ACC112 (cell line): ENCODE results near the gene COLQ.

Experiments
- H2AFZ ChIP-seq: fragments of 200-600 bp; sonication (generic); one replicate; pipeline ENCODE4 v1.6.0; 2017; ENCODE audit warnings: antibody characterized with exemption, low read length; ENCODE audit not compliant: unreplicated experiment
- H3K27ac ChIP-seq: fragments of 200-600 bp; sonication (generic); 2 replicates; pipeline ENCODE4 v1.5.1; 2014; ENCODE audit warnings: low read depth, mild to moderate bottlenecking, antibody characterized with exemption, low read length, moderate library complexity
- H3K27me3 ChIP-seq: fragments of 200-600 bp; sonication (generic); 2 replicates; pipeline ENCODE4 v1.6.1; 2014; ENCODE audit warnings: mild to moderate bottlenecking, antibody characterized with exemption, low read length, moderate library complexity, mixed read lengths; ENCODE audit not compliant: insufficient read depth
- H3K36me3 ChIP-seq: fragments of 200-600 bp; sonication (generic); 2 replicates; pipeline ENCODE4 v1.6.1; 2016; ENCODE audit warnings: mild to moderate bottlenecking, antibody characterized with exemption, low read length, moderate library complexity, mixed read lengths; ENCODE audit not compliant: insufficient read depth
- H3K4me1 ChIP-seq: fragments of 200-600 bp; sonication (generic); one replicate; pipeline ENCODE4 v1.6.1; 2016; ENCODE audit warnings: low read length, mixed read lengths; ENCODE audit not compliant: insufficient read depth, unreplicated experiment, control insufficient read depth
- H3K4me3 ChIP-seq: fragments of 200-600 bp; sonication (generic); 2 replicates; pipeline ENCODE4 v1.5.1; 2014; ENCODE audit warnings: mild to moderate bottlenecking, low read depth, low read length
- H3K79me2 ChIP-seq: fragments of 200-600 bp; sonication (generic); one replicate; pipeline ENCODE4 v1.6.0; 2016; ENCODE audit warnings: low read length; ENCODE audit not compliant: control insufficient read depth, unreplicated experiment, insufficient read depth

The COLQ gene

GRCh38 chr3:15456321-15456720 is 65.2 kb downstream of the COLQ start:
- H2AFZ ChIP-seq: no peak overlapping the region
- no peaks in the 10 kb centered on the region for H3K4me1 ChIP-seq
- H3K27ac ChIP-seq: no peak overlapping the region
- no peak overlapping the region for H3K4me3 ChIP-seq
- H3K79me2 ChIP-seq: no peaks in the 10 kb centered on the region
- no peaks in the 10 kb centered on the region for H3K27me3 ChIP-seq
- H3K36me3 ChIP-seq: no peaks in the 10 kb centered on the region

DNA sequence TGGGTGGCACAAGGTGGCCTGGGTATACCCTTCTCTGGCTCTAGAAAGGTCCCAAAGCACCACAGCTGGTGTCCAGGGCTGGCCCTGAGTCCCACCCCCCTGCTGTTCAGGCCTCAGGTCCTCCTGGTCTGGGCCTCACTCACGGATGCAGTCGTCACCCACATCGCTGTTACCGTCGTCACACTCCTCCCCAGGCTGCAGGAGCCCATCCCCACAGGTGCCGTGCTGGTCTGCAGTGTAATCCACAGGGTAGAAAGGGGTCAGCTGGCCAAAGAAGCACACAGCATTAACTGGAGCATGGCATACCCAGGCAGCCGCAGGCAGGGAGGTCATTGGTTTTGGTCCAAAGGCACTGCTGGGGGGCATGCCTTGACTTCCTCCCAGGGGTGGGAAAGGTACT is 65.8 kb downstream of the COLQ start:
- H3K27ac ChIP-seq: no peak overlapping the region
- no peaks in the 10 kb centered on the region for H3K79me2 ChIP-seq
- no peaks in the 10 kb centered on the region for H3K4me1 ChIP-seq
- H3K27me3 ChIP-seq: no peaks in the 10 kb centered on the region
- H3K36me3 ChIP-seq: no peaks in the 10 kb centered on the region
- H3K4me3 ChIP-seq: no peak overlapping the region
- no peak overlapping the region for H2AFZ ChIP-seq

DNA sequence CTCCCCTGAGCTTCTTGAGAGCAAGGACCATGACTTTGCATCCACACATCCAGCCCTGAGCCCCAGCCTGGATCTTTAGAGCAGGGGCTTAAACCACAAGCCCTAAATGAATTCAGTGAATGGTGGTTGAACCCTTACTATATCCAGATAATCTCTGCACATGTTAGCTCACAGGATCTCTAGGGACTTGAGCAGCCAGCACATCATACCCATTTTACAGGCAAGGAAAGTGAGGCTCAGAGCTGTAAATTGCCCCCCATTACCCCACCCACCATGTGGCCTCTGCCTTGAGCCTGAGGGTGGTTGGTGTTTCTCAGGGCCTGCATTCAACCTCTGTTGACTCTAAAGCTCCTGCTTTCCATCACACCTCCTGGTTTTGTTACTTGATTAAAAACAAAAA is 66.5 kb downstream of the COLQ start:
- Histone ChIP-seq H3K79me2 (no peaks in the 10 kb centered on the region), H3K4me3 (no peak overlapping the region), H3K27me3 (no peaks in the 10 kb centered on the region), H3K4me1 (no peaks in the 10 kb centered on the region), H3K36me3 (no peaks in the 10 kb centered on the region), H3K27ac (no peak overlapping the region), H2AFZ (no peak overlapping the region)

DNA sequence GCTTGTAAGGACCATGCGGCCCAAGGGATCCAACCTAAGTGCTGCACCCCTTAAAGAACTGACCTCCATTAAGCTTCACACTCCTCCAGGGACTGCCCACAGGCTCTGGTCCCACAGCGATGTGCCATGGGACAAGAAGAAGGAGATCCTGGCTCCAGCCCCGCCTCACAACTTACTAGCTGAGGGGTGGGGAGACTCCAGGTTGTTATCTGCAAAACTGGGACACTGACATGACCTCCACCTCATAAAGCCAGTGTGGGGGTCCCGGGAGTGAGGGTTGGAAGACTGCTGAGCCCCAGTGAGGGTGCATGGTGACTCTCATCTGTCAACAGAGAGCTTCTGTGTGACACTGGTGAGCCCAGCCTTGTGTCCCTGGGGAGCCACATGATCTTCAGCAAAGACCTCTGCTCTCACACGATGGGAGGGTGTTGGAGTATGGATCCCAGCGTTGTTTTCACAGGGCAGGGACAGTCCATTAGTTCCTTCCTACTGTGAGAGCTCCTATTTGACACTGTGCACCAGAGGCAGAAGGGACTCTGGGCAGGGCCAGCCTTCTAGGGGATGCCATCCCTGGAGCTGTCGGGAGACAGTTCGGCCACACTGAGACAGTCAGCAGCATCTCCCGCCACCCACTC is 67.4 kb downstream of the COLQ start:
- Histone ChIP-seq H3K4me1 (no peaks in the 10 kb centered on the region), H3K27ac (no peak overlapping the region), H3K27me3 (no peaks in the 10 kb centered on the region), H2AFZ (no peak overlapping the region), H3K36me3 (no peaks in the 10 kb centered on the region), H3K4me3 (no peak overlapping the region), H3K79me2 (no peaks in the 10 kb centered on the region)

GRCh38 chr3:15453501-15453900 is 68.0 kb downstream of the COLQ start:
- Histone ChIP-seq H3K36me3 (no peaks in the 10 kb centered on the region), H3K4me3 (no peak overlapping the region), H3K4me1 (no peaks in the 10 kb centered on the region), H3K27ac (no peak overlapping the region), H3K79me2 (no peaks in the 10 kb centered on the region), H3K27me3 (no peaks in the 10 kb centered on the region), H2AFZ (no peak overlapping the region)

DNA sequence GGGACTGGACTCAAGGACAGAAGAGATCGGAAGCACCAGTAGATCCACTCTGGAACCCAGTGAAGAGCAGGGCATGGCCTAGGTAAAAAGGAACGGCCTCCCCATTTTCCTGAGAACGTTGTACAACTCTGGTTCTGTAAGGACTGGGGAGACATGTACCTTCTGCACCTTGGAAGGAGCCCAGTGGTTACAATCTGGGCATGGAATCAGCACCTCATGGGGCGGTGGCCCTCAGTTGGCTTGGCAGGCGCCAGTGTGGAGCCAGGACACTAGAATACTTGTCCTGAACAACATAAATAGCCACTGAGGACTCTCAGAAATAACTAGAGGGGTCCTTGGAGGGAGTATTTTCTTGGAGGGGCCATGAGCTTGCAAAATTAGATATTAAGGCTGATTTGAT is 68.5 kb downstream of the COLQ start:
- Histone ChIP-seq H3K79me2 (no peaks in the 10 kb centered on the region), H3K36me3 (no peaks in the 10 kb centered on the region), H3K4me3 (no peak overlapping the region)

DNA sequence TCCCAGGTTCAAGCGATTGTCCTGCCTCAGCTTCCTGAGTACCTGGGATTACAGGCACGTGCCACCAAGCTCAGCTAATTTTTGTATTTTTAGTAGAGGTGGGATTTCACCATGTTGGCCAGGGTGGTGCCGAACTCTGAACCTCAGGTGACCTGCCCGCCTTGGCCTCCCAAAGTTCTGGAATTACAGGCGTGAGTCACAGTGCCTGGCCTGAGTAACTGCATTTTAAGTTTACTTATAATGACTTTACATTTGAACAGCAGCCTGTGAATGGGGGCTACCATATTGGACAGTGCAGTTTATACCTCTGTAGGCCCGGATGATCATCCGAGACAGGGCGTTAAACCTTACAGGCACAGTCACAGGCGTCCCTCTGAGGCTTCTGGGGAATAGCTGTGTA is 69.3 kb downstream of the COLQ start:
- no peaks in the 10 kb centered on the region for H3K79me2 ChIP-seq
- H2AFZ ChIP-seq: no peak overlapping the region
- no peaks in the 10 kb centered on the region for H3K36me3 ChIP-seq
- no peaks in the 10 kb centered on the region for H3K4me1 ChIP-seq
- H3K27ac ChIP-seq: no peak overlapping the region
- no peaks in the 10 kb centered on the region for H3K27me3 ChIP-seq
- no peak overlapping the region for H3K4me3 ChIP-seq

More for the DNA sequence above, 68.5 kb downstream of the COLQ start:
- Histone ChIP-seq H2AFZ (no peak overlapping the region), H3K4me1 (no peaks in the 10 kb centered on the region), H3K27me3 (no peaks in the 10 kb centered on the region), H3K27ac (no peak overlapping the region)

DNA sequence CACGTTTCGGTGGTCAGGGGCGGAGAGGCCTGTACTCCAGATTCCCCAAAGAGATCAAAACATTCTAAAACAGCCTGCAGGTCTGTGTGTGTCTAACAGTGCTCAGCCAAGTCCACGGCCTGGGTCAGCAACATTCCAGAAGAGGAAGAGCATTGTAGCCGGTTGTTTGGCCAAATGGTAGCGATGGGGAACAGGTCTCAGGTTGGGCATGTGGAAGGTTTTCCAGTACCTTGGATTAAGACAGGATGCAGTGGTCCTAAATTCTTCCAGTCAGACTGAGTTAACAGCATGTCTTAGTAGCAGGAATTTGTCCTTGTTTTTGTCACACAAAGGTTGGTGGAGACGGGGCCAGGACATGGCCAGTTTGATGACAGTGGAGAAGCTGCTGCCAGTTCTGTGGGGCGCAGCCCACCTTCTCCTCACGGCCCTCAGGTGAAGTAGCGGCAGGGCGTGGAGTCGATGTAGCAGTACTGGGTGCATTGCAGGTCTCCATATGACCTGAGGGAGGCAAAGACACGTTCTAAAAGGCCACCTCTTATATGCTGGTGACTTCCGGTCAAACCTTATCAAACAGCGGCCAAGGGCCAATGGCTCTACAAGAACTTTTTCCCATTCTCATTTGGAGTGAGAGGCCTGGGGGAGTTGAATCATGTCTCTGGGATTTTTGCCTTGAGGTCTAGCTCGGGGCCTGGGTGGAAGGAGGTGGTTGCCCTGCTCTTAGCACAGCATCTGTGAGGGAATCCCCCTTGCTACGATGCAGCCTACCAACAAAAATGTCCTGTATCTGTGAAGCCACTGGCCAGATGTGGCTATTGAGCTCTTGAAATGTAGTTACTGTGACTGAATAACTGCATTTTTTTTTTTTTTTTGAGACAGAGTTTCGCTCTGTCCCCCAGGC is 70.0 kb downstream of the COLQ start:
- H3K79me2 ChIP-seq: no peaks in the 10 kb centered on the region
- H2AFZ ChIP-seq: no peak overlapping the region
- H3K27ac ChIP-seq: no peak overlapping the region
- no peaks in the 10 kb centered on the region for H3K4me1 ChIP-seq
- no peaks in the 10 kb centered on the region for H3K27me3 ChIP-seq
- H3K36me3 ChIP-seq: no peaks in the 10 kb centered on the region
- no peak overlapping the region for H3K4me3 ChIP-seq

DNA sequence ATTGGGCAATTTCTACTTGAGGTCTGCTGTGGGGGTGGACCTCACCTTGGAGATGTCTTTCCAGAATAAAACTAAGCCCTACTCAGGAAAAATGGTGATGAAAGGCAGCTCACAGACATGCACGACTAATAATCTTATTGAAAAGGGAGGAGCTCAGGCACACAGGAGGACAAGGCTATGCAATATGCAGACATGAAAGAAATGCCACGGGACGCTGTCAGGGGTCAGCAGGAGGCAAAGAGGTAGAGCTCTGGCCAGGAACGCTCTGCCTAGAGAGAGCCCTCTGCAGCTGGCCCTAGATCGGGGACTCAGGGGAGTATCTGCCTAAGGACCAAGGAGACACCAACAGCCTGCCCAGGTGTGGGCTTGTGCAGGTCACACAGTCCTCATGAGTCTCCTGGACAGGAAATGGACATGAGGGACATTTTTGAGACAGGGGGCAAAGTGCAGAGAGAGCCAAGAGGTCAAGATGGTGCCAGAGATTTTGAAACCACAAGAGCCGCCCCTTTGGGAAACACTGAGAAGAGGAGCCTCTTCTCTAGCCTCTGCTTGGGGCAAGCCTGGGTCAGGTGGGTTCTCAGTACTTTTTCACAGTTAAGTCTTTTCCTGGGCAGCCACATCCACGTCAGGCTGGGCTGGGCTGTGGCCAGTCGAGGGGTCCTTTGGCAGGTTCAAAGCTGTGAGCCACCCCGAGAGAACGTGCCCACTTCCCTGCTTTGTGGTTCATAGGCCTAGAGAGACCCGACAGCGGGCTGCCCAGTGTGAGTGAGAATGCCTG is 70.9 kb downstream of the COLQ start:
- Histone ChIP-seq H3K4me3 (no peak overlapping the region), H2AFZ (no peak overlapping the region), H3K36me3 (no peaks in the 10 kb centered on the region), H3K27ac (no peak overlapping the region), H3K79me2 (no peaks in the 10 kb centered on the region), H3K27me3 (no peaks in the 10 kb centered on the region), H3K4me1 (no peaks in the 10 kb centered on the region)

DNA sequence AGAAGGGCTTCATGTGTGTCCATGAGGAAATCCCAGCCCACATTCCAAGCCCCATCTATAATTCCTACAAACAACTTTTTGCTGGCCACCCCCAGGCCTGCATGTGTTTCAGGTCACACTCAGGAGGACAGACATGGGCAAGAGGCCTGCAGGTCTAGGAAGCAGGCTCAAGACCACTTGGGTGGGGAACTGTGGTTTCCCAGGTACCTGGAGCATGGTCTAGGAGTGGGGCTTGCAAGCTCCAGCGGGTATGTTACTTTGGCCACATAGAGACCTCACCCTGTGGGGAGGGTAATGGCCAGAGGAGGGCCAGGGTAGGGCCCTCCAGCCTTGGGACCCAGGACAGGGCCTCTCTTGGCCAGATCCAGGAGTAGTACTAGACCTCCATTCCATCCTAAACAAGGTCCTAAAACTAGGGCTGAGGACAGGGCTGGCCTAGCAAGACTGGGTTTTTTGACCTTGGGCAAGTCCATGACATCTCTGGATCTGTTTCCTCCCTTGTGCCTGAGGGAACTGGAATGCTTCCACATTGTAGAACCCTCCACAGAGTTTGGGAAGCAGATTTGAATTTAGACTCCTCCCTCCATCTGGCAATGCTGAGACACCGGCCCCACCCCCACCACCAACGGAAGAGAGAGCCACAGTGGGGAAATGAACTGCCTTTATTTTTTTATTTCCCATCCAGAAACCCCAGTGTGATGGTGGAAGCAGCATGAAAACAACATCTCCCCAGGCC is 71.8 kb downstream of the COLQ start:
- Histone ChIP-seq H3K4me3 (no peak overlapping the region), H3K79me2 (no peaks in the 10 kb centered on the region), H2AFZ (no peak overlapping the region), H3K36me3 (no peaks in the 10 kb centered on the region), H3K4me1 (no peaks in the 10 kb centered on the region), H3K27ac (no peak overlapping the region), H3K27me3 (no peaks in the 10 kb centered on the region)
